PFSK-1 (cell line): ENCODE measurements around the gene COL21A1.

Experiments
- FOXP2 ChIP-seq: optimal IDR thresholded peaks from 2 replicates; pipeline ENCODE3; 2011; ENCODE audit warnings: borderline replicate concordance, control low read depth, inconsistent platforms; ENCODE audit not compliant: insufficient read depth; ENCODE audit errors: extremely low read length, extremely low read depth
- POLR2AphosphoS5 ChIP-seq: IDR thresholded peaks from 2 replicates; pipeline ENCODE4 v1.6.1; 2012; ENCODE audit warnings: low read depth, mild to moderate bottlenecking, control low read depth, low read length, moderate library complexity
- REST ChIP-seq, 2 experiments: IDR thresholded peaks; 2 replicates each; pipeline versions ENCODE4 v1.6.1 to v1.8.0; 2011 to 2012; ENCODE audit warnings: low read depth in 2 of 2, low read length in 2 of 2, control low read depth in 1 of 2, inconsistent platforms in 1 of 2, mild to moderate bottlenecking in 1 of 2, moderate library complexity in 1 of 2; ENCODE audit not compliant: insufficient read depth in 1 of 2
- SIN3A ChIP-seq: IDR thresholded peaks from 2 replicates; pipeline ENCODE4 v1.6.1; 2012; ENCODE audit warnings: mild to moderate bottlenecking, low read length, moderate library complexity, borderline replicate concordance; ENCODE audit not compliant: insufficient read depth
- TAF1 ChIP-seq: IDR thresholded peaks from 2 replicates; pipeline ENCODE4 v1.6.1; 2012; ENCODE audit warnings: low read length, control low read depth, borderline replicate concordance; ENCODE audit not compliant: insufficient read depth

The COL21A1 gene

GRCh38 chr6:56079751-56080540 lies 167.4 kb downstream of the COL21A1 start:
- TF ChIP-seq REST (IDR thresholded peaks at IDR 0.05; ENCODE audit: insufficient read depth in 1 of 2, low read depth in 2 of 2, low read length in 2 of 2) (no peak), TAF1 (no peak), FOXP2 (no peak), POLR2AphosphoS5 (no peak), SIN3A (no peak)

- TF ChIP-seq POLR2AphosphoS5 = no peak
- no peak for TF ChIP-seq REST (IDR thresholded peaks at IDR 0.05; ENCODE audit: insufficient read depth in 1 of 2, low read depth in 2 of 2, low read length in 2 of 2)
- TF ChIP-seq SIN3A = no peak
- TF ChIP-seq TAF1 = no peak
- no peak for TF ChIP-seq FOXP2
Observed at GRCh38 chr6:56076033-56076432, 171.3 kb downstream of the COL21A1 start.

- TF ChIP-seq FOXP2 = no peak
- TF ChIP-seq POLR2AphosphoS5 = no peak
- no peak for TF ChIP-seq SIN3A
- no peak for TF ChIP-seq TAF1
- no peak for TF ChIP-seq REST (IDR thresholded peaks at IDR 0.05; ENCODE audit: insufficient read depth in 1 of 2, low read depth in 2 of 2, low read length in 2 of 2)
Observed at GRCh38 chr6:56073761-56074160, 173.6 kb downstream of the COL21A1 start.

GRCh38 chr6:56073315-56073714 lies 174.1 kb downstream of the COL21A1 start:
- no peak for TF ChIP-seq SIN3A
- no peak for TF ChIP-seq POLR2AphosphoS5
- no peak for TF ChIP-seq FOXP2
- no peak for TF ChIP-seq REST (IDR thresholded peaks at IDR 0.05; ENCODE audit: insufficient read depth in 1 of 2, low read depth in 2 of 2, low read length in 2 of 2)
- TF ChIP-seq TAF1 = no peak

GRCh38 chr6:56072856-56073255 lies 174.5 kb downstream of the COL21A1 start:
- TF ChIP-seq REST (IDR thresholded peaks at IDR 0.05; ENCODE audit: insufficient read depth in 1 of 2, low read depth in 2 of 2, low read length in 2 of 2) (no peak), SIN3A (no peak), POLR2AphosphoS5 (no peak)
